ENCODE data around the gene KLHL25. TPM values are rescaled to one million over a fixed set of nuclear protein-coding genes. Genes with fewer than 3 reads are reported as not detected.

Gene KLHL25
- total and polyA plus RNA-seq, 2 of the 13 experiments (the other 11 are each of a cell fraction or from before 2014, with no cell fraction given) = 3.7 to 8.2 TPM

- no peak for TF ChIP-seq PTBP1 (IDR thresholded peaks at IDR 0.05; ENCODE audit: low read depth, low read length, poor library complexity, severe bottlenecking)
- no peak for TF ChIP-seq ZNF34 (CRISPR knock-in tag; IDR thresholded peaks at IDR 0.05; ENCODE audit: borderline replicate concordance)
- no peak for TF ChIP-seq ZNF432 (CRISPR knock-in tag; IDR thresholded peaks at IDR 0.05; ENCODE audit: borderline replicate concordance)
- TF ChIP-seq EHMT2 (IDR thresholded peaks at IDR 0.05; ENCODE audit: borderline replicate concordance, low read depth, low read length) = no peak
- peak; percentile 59; the same call in 1 of the 2 replicates for TF ChIP-seq DPF2 (CRISPR knock-in tag; IDR thresholded peaks at IDR 0.05; ENCODE audit: borderline replicate concordance, low read depth)
- TF ChIP-seq ZNF558 (CRISPR knock-in tag; IDR thresholded peaks at IDR 0.05; ENCODE audit: borderline replicate concordance) = no peak
- no peak for TF ChIP-seq ZNF597 (CRISPR knock-in tag; IDR thresholded peaks at IDR 0.05)
- no peak for TF ChIP-seq LRRFIP1 (CRISPR knock-in tag; conservative IDR thresholded peaks at IDR 0.05)
- no peak for TF ChIP-seq RNF2 (conservative IDR thresholded peaks at IDR 0.05; ENCODE audit: low read depth)
- no peak for TF ChIP-seq GMEB2 (CRISPR knock-in tag; IDR thresholded peaks at IDR 0.05; ENCODE audit: low read depth)
- TF ChIP-seq MAFG (CRISPR knock-in tag; IDR thresholded peaks at IDR 0.05) = no peak
- peak; percentile 58 for TF ChIP-seq ZNF777 (CRISPR knock-in tag; IDR thresholded peaks at IDR 0.05)
- no peak for TF ChIP-seq ZBTB2 (CRISPR knock-in tag; IDR thresholded peaks at IDR 0.05; ENCODE audit: low read depth)
- TF ChIP-seq PAX8 (CRISPR knock-in tag; IDR thresholded peaks at IDR 0.05; ENCODE audit: borderline replicate concordance) = no peak
- TF ChIP-seq ZEB1 (IDR thresholded peaks at IDR 0.05; ENCODE audit: insufficient replicate concordance, low read depth) = peak; percentile 58
- no peak for TF ChIP-seq ZNF572 (CRISPR knock-in tag; IDR thresholded peaks at IDR 0.05)
- TF ChIP-seq ZNF615 (CRISPR knock-in tag; IDR thresholded peaks at IDR 0.05; ENCODE audit: borderline replicate concordance) = no peak
- TF ChIP-seq MYNN (CRISPR knock-in tag; IDR thresholded peaks at IDR 0.05; ENCODE audit: low read depth) = no peak
- TF ChIP-seq RBM22 (optimal IDR thresholded peaks at IDR 0.05; ENCODE audit: low read length) = no peak
- TF ChIP-seq MEIS1 (CRISPR knock-in tag; IDR thresholded peaks at IDR 0.05; ENCODE audit: borderline replicate concordance) = peak; percentile 90; the same call in 1 of the 2 replicates
- no peak for TF ChIP-seq ZNF790 (CRISPR knock-in tag; IDR thresholded peaks at IDR 0.05; ENCODE audit: borderline replicate concordance)
- peak; percentile 51 for TF ChIP-seq THAP11 (CRISPR knock-in tag; IDR thresholded peaks at IDR 0.05)
Measured at GRCh38 chr15:85840079-85840801, 45.5 kb upstream of the KLHL25 start (continued).

All from HepG2 (cell line).